Keratinocyte (primary cell): ENCODE data around the gene CRTC3. TPM values are rescaled to one million over a fixed set of nuclear protein-coding genes. Genes with fewer than 3 reads are reported as not detected.

Source experiments
- DNase-seq: peaks from one replicate; pipeline ENCODE4 v3.0.0-alpha.2; 2011; ENCODE audit warnings: low read depth, missing footprints, low spot score
- FAIRE-seq: peaks from 2 replicates; lab custom pipeline; 2011; peaks lifted over from hg19 to GRCh38; lab: Jason Lieb, UNC
- H2AFZ ChIP-seq: 2 replicates; pipeline ENCODE4 v1.6.0; 2012; ENCODE audit warnings: low read length, control low read depth, inconsistent platforms; ENCODE audit not compliant: control insufficient read depth
- H3K27ac ChIP-seq: 2 replicates; pipeline ENCODE4 v1.5.1; 2011; ENCODE audit warnings: low read length; ENCODE audit not compliant: control insufficient read depth, insufficient read depth
- H3K27me3 ChIP-seq: 3 replicates; pipeline ENCODE4 v1.6.0; 2011; ENCODE audit warnings: low read length; ENCODE audit not compliant: control insufficient read depth, insufficient read depth; ENCODE audit errors: extremely low read depth
- H3K36me3 ChIP-seq, 2 experiments: 2 replicates in 1 of 2; 3 replicates in 1 of 2; pipeline ENCODE4 v1.5.1; 2011; ENCODE audit warnings: low read length in 2 of 2, mild to moderate bottlenecking in 1 of 2; ENCODE audit not compliant: control insufficient read depth in 2 of 2, insufficient read depth in 2 of 2; ENCODE audit errors: extremely low read depth in 1 of 2
- H3K4me1 ChIP-seq: 3 replicates; pipeline ENCODE4 v1.5.1; 2011; ENCODE audit warnings: low read length; ENCODE audit not compliant: control insufficient read depth, insufficient read depth; ENCODE audit errors: extremely low read depth
- H3K4me2 ChIP-seq: 3 replicates; pipeline ENCODE4 v1.6.0; 2011; ENCODE audit warnings: low read depth, low read length; ENCODE audit not compliant: control insufficient read depth, insufficient read depth; ENCODE audit errors: extremely low read depth
- H3K4me3 ChIP-seq, 3 experiments: fragments of 200-600 bp in 1 of 3; sonication (generic) in 1 of 3; 2 replicates in 2 of 3; 3 replicates in 1 of 3; pipeline ENCODE4 v1.5.1; 2011 to 2016; ENCODE audit warnings: low read length in 3 of 3, mild to moderate bottlenecking in 3 of 3, control low read depth in 2 of 3, inconsistent platforms in 1 of 3, low read depth in 1 of 3, mixed read lengths in 1 of 3, mixed run types in 1 of 3, moderate library complexity in 1 of 3; ENCODE audit not compliant: control insufficient read depth in 2 of 3, insufficient read depth in 2 of 3; ENCODE audit errors: extremely low read depth in 1 of 3
- H3K79me2 ChIP-seq: 2 replicates; pipeline ENCODE4 v1.6.0; 2012; ENCODE audit warnings: low read length; ENCODE audit not compliant: control insufficient read depth, insufficient read depth
- H3K9ac ChIP-seq: 3 replicates; pipeline ENCODE4 v1.6.0; 2011; ENCODE audit warnings: low read length; ENCODE audit not compliant: control insufficient read depth, insufficient read depth; ENCODE audit errors: extremely low read depth
- H3K9me1 ChIP-seq: 3 replicates; pipeline ENCODE4 v1.6.0; 2011; ENCODE audit warnings: low read length; ENCODE audit not compliant: control insufficient read depth, insufficient read depth; ENCODE audit errors: extremely low read depth
- H3K9me3 ChIP-seq: 2 replicates; pipeline ENCODE4 v1.5.1; 2012; ENCODE audit warnings: low read depth, low read length; ENCODE audit not compliant: control insufficient read depth
- H4K20me1 ChIP-seq: 3 replicates; pipeline ENCODE4 v1.6.0; 2011; ENCODE audit warnings: low read length; ENCODE audit not compliant: control insufficient read depth, insufficient read depth; ENCODE audit errors: extremely low read depth
- EZH2 ChIP-seq: IDR thresholded peaks from one replicate; pipeline ENCODE4 v1.6.1; 2012; ENCODE audit warnings: inconsistent platforms, mild to moderate bottlenecking, low read length, moderate library complexity
- dilution Hi-C: fragments of 300-500 bp; cut with MboI; formaldehyde crosslinking; loops from one replicate; pipeline ENCODE4 v1.7.0; 2020; ENCODE audit warnings: low sequenced_read_pairs; ENCODE audit not compliant: extremely low pct_ligation_motif_present
- polyA plus RNA-seq, 5 experiments: library from polyadenylated mRNA; depleted of rRNA in 3 of 5; stranded (reverse) in 3 of 5; stranded (forward) in 1 of 5; unstranded in 1 of 5; fragments of >200 nt; gene quantifications; 1 replicate in 1 of 5; 2 replicates in 3 of 5; 3 replicates in 1 of 5; pipeline versions ENCODE4 v1.2.1 to v1.2.3, GENCODE V29; 2011 to 2012; ENCODE audit warnings: missing spikeins in 2 of 5, low read depth in 1 of 5, low replicate concordance in 1 of 5
- TF ChIP-seq, protein P1 (sequence below), 3 experiments: IDR thresholded peaks in 1 of 3; conservative IDR thresholded peaks in 1 of 3; optimal IDR thresholded peaks in 1 of 3; 2 replicates in 2 of 3; 3 replicates in 1 of 3; pipeline versions ENCODE3 to v1.5.1; 2011; ENCODE audit warnings: low read length in 3 of 3, mild to moderate bottlenecking in 3 of 3, moderate library complexity in 2 of 3, control low read depth in 1 of 3, inconsistent platforms in 1 of 3; ENCODE audit not compliant: insufficient read depth in 2 of 3; ENCODE audit errors: extremely low read depth in 1 of 3

The CRTC3 gene
- polyA plus RNA-seq, 1 donor (not counting 4 experiments of a cell fraction or from before 2014, with no cell fraction given), result 11.9 TPM

DNA sequence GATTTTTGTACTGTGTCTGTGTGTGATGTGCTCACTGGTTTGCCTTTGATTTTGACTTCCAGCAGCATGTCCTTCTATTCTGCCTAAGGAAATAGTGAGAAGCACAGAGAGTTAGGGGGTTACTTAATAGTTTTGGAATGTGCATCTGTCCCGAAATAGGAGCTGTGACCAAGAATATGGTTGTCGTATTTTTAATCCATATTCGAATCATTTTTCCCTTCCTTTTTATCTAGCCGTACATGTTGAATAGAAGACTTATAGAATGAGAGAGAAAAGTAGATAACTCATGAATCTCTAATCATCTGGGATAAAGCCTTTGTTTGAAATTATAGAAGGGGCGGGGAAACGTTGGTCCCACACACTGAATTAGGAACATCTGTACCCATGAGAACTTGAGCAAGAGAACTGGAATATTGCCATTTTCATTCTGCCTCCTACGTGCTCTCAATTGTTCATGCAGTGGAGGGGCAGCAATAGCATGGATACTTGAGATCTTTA is 23.6 kb downstream of the CRTC3 start:
- peaks cover 2% of the 10 kb centered on the region for H3K79me2 ChIP-seq
- H3K9ac ChIP-seq, result no peak overlapping the region
- H2AFZ ChIP-seq, result no peak overlapping the region
- no peaks in the 10 kb centered on the region for H3K9me1 ChIP-seq
- H3K9me3 ChIP-seq, result no peaks in the 10 kb centered on the region
- DNase-seq, result no peak
- no peaks in the 10 kb centered on the region for H4K20me1 ChIP-seq
- FAIRE-seq, result no peak
- peaks cover 5% of the 10 kb centered on the region for H3K4me1 ChIP-seq
- dilution Hi-C loops, result no loop called here
- no peak overlapping the region for H3K27ac ChIP-seq
- no peak overlapping the region for H3K4me3 ChIP-seq
- no peak overlapping the region for H3K4me2 ChIP-seq
- TF ChIP-seq, protein P1, sequence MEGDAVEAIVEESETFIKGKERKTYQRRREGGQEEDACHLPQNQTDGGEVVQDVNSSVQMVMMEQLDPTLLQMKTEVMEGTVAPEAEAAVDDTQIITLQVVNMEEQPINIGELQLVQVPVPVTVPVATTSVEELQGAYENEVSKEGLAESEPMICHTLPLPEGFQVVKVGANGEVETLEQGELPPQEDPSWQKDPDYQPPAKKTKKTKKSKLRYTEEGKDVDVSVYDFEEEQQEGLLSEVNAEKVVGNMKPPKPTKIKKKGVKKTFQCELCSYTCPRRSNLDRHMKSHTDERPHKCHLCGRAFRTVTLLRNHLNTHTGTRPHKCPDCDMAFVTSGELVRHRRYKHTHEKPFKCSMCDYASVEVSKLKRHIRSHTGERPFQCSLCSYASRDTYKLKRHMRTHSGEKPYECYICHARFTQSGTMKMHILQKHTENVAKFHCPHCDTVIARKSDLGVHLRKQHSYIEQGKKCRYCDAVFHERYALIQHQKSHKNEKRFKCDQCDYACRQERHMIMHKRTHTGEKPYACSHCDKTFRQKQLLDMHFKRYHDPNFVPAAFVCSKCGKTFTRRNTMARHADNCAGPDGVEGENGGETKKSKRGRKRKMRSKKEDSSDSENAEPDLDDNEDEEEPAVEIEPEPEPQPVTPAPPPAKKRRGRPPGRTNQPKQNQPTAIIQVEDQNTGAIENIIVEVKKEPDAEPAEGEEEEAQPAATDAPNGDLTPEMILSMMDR (optimal IDR thresholded peaks at IDR 0.05 in 1 of 3, IDR thresholded peaks at IDR 0.05 in 1 of 3, conservative IDR thresholded peaks at IDR 0.05 in 1 of 3; ENCODE audit: extremely low read depth in 1 of 3, insufficient read depth in 2 of 3, low read length in 3 of 3), result no peak
- no peak for TF ChIP-seq EZH2
- no peaks in the 10 kb centered on the region for H3K27me3 ChIP-seq
- H3K36me3 ChIP-seq, result peaks cover 0 to 1% of the 10 kb centered on the region in 2 experiments

GRCh38 chr15:90557186-90558084 is 27.7 kb downstream of the CRTC3 start:
- no peak overlapping the region for H3K4me3 ChIP-seq
- no peaks in the 10 kb centered on the region for H3K36me3 ChIP-seq
- H4K20me1 ChIP-seq, result no peaks in the 10 kb centered on the region
- H3K9ac ChIP-seq, result no peak overlapping the region
- H2AFZ ChIP-seq, result no peak overlapping the region
- peaks cover 11% of the 10 kb centered on the region for H3K4me1 ChIP-seq
- DNase-seq (no peak), FAIRE-seq (no peak)
- no peaks in the 10 kb centered on the region for H3K9me3 ChIP-seq
- no peaks in the 10 kb centered on the region for H3K9me1 ChIP-seq
- no peak overlapping the region for H3K4me2 ChIP-seq
- dilution Hi-C loops, result no loop called here
- H3K27me3 ChIP-seq, result no peaks in the 10 kb centered on the region
- TF ChIP-seq EZH2, result no peak
- TF ChIP-seq, protein P1 (optimal IDR thresholded peaks at IDR 0.05 in 1 of 3, IDR thresholded peaks at IDR 0.05 in 1 of 3, conservative IDR thresholded peaks at IDR 0.05 in 1 of 3; ENCODE audit: extremely low read depth in 1 of 3, insufficient read depth in 2 of 3, low read length in 3 of 3), result no peak
- H3K27ac ChIP-seq, result no peak overlapping the region
- peaks cover 2% of the 10 kb centered on the region for H3K79me2 ChIP-seq
